ENCODE measurements around the gene ROBO1.
"Not testable (repeated sequence)": the region's sequence is repeated elsewhere in the genome, so short reads cannot be mapped to it uniquely, and the experiment has no call there.

ROBO1 gene

GRCh38 chr3:78900426-78900825 lies 867.4 kb downstream of the ROBO1 start:
- no peak for DNase-seq

GRCh38 chr3:78895528-78895927 lies 872.3 kb downstream of the ROBO1 start:
- DNase-seq: no peak

GRCh38 chr3:78894787-78895186 lies 873.0 kb downstream of the ROBO1 start:
- no peak for DNase-seq

GRCh38 chr3:78893161-78893560 lies 874.6 kb downstream of the ROBO1 start:
- no peak for DNase-seq

- no peak for DNase-seq
Measured at GRCh38 chr3:78889348-78889747, 878.5 kb downstream of the ROBO1 start.

- no peak for DNase-seq
Measured at GRCh38 chr3:78888635-78889034, 879.2 kb downstream of the ROBO1 start.

- DNase-seq: no peak
Measured at GRCh38 chr3:78887547-78888011, 880.2 kb downstream of the ROBO1 start.

- no peak for DNase-seq
Measured at GRCh38 chr3:78887029-78887428, 880.8 kb downstream of the ROBO1 start.

GRCh38 chr3:78884567-78884966 lies 883.2 kb downstream of the ROBO1 start:
- DNase-seq: not testable (repeated sequence)

- DNase-seq: no peak
Measured at GRCh38 chr3:78882251-78882650, 885.5 kb downstream of the ROBO1 start.

GRCh38 chr3:78881501-78881900 lies 886.3 kb downstream of the ROBO1 start:
- DNase-seq: no peak

GRCh38 chr3:78880603-78881461 lies 887.0 kb downstream of the ROBO1 start:
- no peak for DNase-seq

GRCh38 chr3:78879295-78879860 lies 888.4 kb downstream of the ROBO1 start:
- DNase-seq: no peak

GRCh38 chr3:78878789-78879188 lies 889.0 kb downstream of the ROBO1 start:
- no peak for DNase-seq

- DNase-seq: no peak
Measured at GRCh38 chr3:78878011-78878410, 889.8 kb downstream of the ROBO1 start.

- DNase-seq: no peak
Measured at GRCh38 chr3:78875851-78876250, 891.9 kb downstream of the ROBO1 start.

- no peak for DNase-seq
Measured at GRCh38 chr3:78875436-78875835, 892.4 kb downstream of the ROBO1 start.

- no peak for DNase-seq
Measured at GRCh38 chr3:78873641-78874040, 894.2 kb downstream of the ROBO1 start.

GRCh38 chr3:78872195-78872594 lies 895.6 kb downstream of the ROBO1 start:
- no peak for DNase-seq

- no peak for DNase-seq
Measured at GRCh38 chr3:78871048-78871447, 896.8 kb downstream of the ROBO1 start.

- no peak for DNase-seq
Measured at GRCh38 chr3:78870484-78870883, 897.3 kb downstream of the ROBO1 start.

- DNase-seq: no peak
Measured at GRCh38 chr3:78868570-78868969, 899.2 kb downstream of the ROBO1 start.

- DNase-seq: no peak
Measured at GRCh38 chr3:78867409-78868372, 900.1 kb downstream of the ROBO1 start.
